ENCODE data around the gene PDE7B.

DNA sequence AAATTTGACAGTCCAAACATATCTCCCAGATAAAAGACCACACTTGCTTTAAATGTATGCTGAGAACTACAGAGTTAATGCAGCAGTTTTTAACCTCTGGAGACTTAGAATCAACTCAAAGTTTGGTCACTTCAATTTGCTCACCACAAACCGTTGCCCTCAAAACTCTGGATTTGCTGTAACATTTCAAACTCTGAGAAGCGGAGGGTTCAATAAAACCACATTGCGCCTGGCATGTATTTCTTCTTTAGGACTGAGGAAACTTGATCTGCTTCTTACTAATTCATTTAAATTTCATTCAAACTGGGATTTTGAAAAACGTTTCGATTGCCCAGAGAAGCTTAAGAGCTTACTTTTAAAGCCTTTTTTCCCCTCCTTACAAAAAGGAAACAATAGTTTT is 282.8 kb downstream of the PDE7B start:
- TF ChIP-seq POLR2A (IDR thresholded peaks at IDR 0.05), result no peak
- TF ChIP-seq, protein P1, sequence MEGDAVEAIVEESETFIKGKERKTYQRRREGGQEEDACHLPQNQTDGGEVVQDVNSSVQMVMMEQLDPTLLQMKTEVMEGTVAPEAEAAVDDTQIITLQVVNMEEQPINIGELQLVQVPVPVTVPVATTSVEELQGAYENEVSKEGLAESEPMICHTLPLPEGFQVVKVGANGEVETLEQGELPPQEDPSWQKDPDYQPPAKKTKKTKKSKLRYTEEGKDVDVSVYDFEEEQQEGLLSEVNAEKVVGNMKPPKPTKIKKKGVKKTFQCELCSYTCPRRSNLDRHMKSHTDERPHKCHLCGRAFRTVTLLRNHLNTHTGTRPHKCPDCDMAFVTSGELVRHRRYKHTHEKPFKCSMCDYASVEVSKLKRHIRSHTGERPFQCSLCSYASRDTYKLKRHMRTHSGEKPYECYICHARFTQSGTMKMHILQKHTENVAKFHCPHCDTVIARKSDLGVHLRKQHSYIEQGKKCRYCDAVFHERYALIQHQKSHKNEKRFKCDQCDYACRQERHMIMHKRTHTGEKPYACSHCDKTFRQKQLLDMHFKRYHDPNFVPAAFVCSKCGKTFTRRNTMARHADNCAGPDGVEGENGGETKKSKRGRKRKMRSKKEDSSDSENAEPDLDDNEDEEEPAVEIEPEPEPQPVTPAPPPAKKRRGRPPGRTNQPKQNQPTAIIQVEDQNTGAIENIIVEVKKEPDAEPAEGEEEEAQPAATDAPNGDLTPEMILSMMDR (IDR thresholded peaks at IDR 0.05), result no peak

All from thyroid gland (tissue), 4 donors.